Measurements from ENCODE around the gene TCF12. TPM values are rescaled to one million over a fixed set of nuclear protein-coding genes. Genes with fewer than 3 reads are reported as not detected.

TCF12 gene
- total RNA-seq, 1 donor from 2014 or later: 93.0 TPM

- intact Hi-C loops (cut with DNase I): no loop called here
- Histone ChIP-seq H3K27ac (no peak overlapping the region), H3K9me3 (no peaks in the 10 kb centered on the region), H3K36me3 (no peaks in the 10 kb centered on the region), H3K4me3 (no peak overlapping the region), H3K27me3 (ENCODE audit: low read depth) (no peaks in the 10 kb centered on the region), H3K4me1 (peaks cover 17% of the 10 kb centered on the region)
- ATAC-seq (no peak), DNase-seq (no peak)
- TF ChIP-seq CTCF (IDR thresholded peaks at IDR 0.05): no peak
Observed at GRCh38 chr15:57201578-57201977, 283.1 kb downstream of the TCF12 start.

- Histone ChIP-seq H3K27me3 (ENCODE audit: low read depth) (no peaks in the 10 kb centered on the region), H3K4me3 (no peak overlapping the region), H3K36me3 (no peaks in the 10 kb centered on the region), H3K27ac (no peak overlapping the region), H3K9me3 (no peaks in the 10 kb centered on the region), H3K4me1 (peaks cover 9% of the 10 kb centered on the region)
- ATAC-seq (no peak), DNase-seq (no peak)
- intact Hi-C loops (cut with DNase I): no loop called here
- no peak for TF ChIP-seq CTCF (IDR thresholded peaks at IDR 0.05)
Observed at GRCh38 chr15:57203906-57204305, 285.5 kb downstream of the TCF12 start.

GRCh38 chr15:57205027-57205855, 286.8 kb downstream of the TCF12 start:
- no peaks in the 10 kb centered on the region for H3K27me3 ChIP-seq (ENCODE audit: low read depth)
- no peaks in the 10 kb centered on the region for H3K36me3 ChIP-seq
- DNase-seq: no peak
- intact Hi-C loops (cut with DNase I): no loop called here
- H3K4me3 ChIP-seq: no peak overlapping the region
- H3K9me3 ChIP-seq: no peaks in the 10 kb centered on the region
- peak; percentile 74 to 95 for ATAC-seq
- H3K27ac ChIP-seq: no peak overlapping the region
- no peak for TF ChIP-seq CTCF (IDR thresholded peaks at IDR 0.05)
- no peaks in the 10 kb centered on the region for H3K4me1 ChIP-seq

GRCh38 chr15:57205996-57206395, 287.6 kb downstream of the TCF12 start:
- Histone ChIP-seq H3K27ac (no peak overlapping the region), H3K4me3 (no peak overlapping the region), H3K36me3 (no peaks in the 10 kb centered on the region), H3K4me1 (no peaks in the 10 kb centered on the region), H3K27me3 (ENCODE audit: low read depth) (no peaks in the 10 kb centered on the region), H3K9me3 (no peaks in the 10 kb centered on the region)
- DNase-seq: no peak
- intact Hi-C loops (cut with DNase I): no loop called here
- no peak for TF ChIP-seq CTCF (IDR thresholded peaks at IDR 0.05)
- ATAC-seq: no peak

- ATAC-seq (peak; percentile 78 to 86), DNase-seq (no peak)
- Histone ChIP-seq H3K4me1 (peaks cover 30% of the 10 kb centered on the region), H3K4me3 (no peak overlapping the region), H3K9me3 (no peaks in the 10 kb centered on the region), H3K36me3 (no peaks in the 10 kb centered on the region), H3K27ac (no peak overlapping the region), H3K27me3 (ENCODE audit: low read depth) (no peaks in the 10 kb centered on the region)
- TF ChIP-seq CTCF (IDR thresholded peaks at IDR 0.05): peak; percentile 47
- intact Hi-C loops (cut with DNase I): loop anchor here (5.0 kb wide), 1 partner anchor 67 kb away; no protein-coding TSS in a partner anchor
Observed at GRCh38 chr15:57213862-57214261, 295.4 kb downstream of the TCF12 start.
